IMR-90 (cell line): ENCODE measurements around the gene SCAF1.

Experiments
- MXI1 ChIP-seq: IDR thresholded peaks from 2 replicates; pipeline ENCODE4 v1.6.1; 2012; ENCODE audit warnings: low read depth, mild to moderate bottlenecking, low read length, moderate library complexity, borderline replicate concordance
- POLR2A ChIP-seq: IDR thresholded peaks from 2 replicates; pipeline ENCODE4 v1.6.1; 2012; ENCODE audit warnings: mild to moderate bottlenecking, low read depth, low read length
- RAD21 ChIP-seq: IDR thresholded peaks from 2 replicates; pipeline ENCODE4 v1.6.1; 2012; ENCODE audit warnings: low read length, improper control_type of control experiment
- TF ChIP-seq, protein P1 (sequence below): conservative IDR thresholded peaks from 2 replicates; pipeline ENCODE4 v1.5.1; 2012; ENCODE audit warnings: mild to moderate bottlenecking, low read depth, low read length, improper control_type of control experiment

DNA sequence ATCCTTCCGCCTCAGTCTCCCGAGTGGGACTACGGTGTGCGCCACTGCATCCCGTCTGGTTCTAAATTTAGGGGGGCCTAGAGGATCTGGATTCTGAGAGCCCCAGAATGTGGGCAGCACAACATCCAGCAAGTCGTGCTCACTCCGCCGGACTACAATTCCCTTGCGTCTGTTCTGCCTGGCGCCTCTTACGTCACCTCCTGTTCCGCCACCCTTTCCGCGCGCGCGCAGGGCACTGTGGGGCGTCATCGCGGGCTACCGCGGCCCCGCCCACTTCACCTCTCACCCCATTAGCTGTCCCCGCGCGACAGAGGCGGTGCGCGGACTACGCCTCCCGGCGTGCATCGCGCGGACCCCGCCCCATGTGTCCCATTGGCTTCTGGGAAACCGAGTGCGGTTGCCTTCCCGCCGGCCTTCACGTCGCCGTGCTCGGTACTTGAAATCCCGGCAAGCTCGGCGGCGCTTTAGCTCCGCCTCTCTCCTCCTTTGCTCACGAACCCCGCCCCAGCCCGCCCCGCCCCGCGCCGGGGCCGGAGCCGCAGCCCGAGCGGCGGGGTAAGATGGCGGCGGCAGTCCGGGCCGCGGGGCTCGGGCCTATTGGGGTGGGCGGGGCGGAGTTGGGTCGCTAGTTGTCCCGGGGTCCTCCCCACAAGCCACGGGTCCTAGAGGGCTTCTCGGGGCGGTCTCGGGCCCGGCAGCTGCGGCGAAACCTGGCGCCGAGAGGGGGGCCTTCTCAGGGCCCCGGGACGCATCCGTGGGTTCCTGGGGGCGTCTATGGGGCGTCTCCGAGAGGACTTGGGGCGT, at the start of gene SCAF1:
- TF ChIP-seq, protein P1, sequence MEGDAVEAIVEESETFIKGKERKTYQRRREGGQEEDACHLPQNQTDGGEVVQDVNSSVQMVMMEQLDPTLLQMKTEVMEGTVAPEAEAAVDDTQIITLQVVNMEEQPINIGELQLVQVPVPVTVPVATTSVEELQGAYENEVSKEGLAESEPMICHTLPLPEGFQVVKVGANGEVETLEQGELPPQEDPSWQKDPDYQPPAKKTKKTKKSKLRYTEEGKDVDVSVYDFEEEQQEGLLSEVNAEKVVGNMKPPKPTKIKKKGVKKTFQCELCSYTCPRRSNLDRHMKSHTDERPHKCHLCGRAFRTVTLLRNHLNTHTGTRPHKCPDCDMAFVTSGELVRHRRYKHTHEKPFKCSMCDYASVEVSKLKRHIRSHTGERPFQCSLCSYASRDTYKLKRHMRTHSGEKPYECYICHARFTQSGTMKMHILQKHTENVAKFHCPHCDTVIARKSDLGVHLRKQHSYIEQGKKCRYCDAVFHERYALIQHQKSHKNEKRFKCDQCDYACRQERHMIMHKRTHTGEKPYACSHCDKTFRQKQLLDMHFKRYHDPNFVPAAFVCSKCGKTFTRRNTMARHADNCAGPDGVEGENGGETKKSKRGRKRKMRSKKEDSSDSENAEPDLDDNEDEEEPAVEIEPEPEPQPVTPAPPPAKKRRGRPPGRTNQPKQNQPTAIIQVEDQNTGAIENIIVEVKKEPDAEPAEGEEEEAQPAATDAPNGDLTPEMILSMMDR: no peak
- 0 out of 2 replicates have a peak, but pooled peaks have one; percentile 20 for TF ChIP-seq MXI1
- TF ChIP-seq POLR2A: peak; percentile 92
- no peak for TF ChIP-seq RAD21
